DMS 273 (cell line): ENCODE data around the gene BMERB1.
"Not testable (repeated sequence)": the region's sequence is repeated elsewhere in the genome, so short reads cannot be mapped to it uniquely, and the experiment has no call there.

Source experiments
- DNase-seq: peaks from one replicate; lab custom pipeline; 2025; ENCODE audit not compliant: unreplicated experiment; lab: John Stamatoyannopoulos, UW

Gene BMERB1

GRCh38 chr16:15459791-15460190, 25.4 kb downstream of the BMERB1 start:
- DNase-seq, result no peak

GRCh38 chr16:15460601-15461000, 26.2 kb downstream of the BMERB1 start:
- DNase-seq, result no peak

GRCh38 chr16:15461376-15461775, 27.0 kb downstream of the BMERB1 start:
- no peak for DNase-seq

GRCh38 chr16:15464401-15465186, 30.2 kb downstream of the BMERB1 start:
- no peak for DNase-seq

- DNase-seq, result no peak
Observed at GRCh38 chr16:15466131-15466530, 31.7 kb downstream of the BMERB1 start.

- peak; percentile 44 for DNase-seq
Observed at GRCh38 chr16:15466886-15467781, 32.7 kb downstream of the BMERB1 start.

- not testable (repeated sequence) for DNase-seq
Observed at GRCh38 chr16:15476971-15477370, 42.6 kb downstream of the BMERB1 start.

- DNase-seq, result no peak
Observed at GRCh38 chr16:15477802-15478201, 43.4 kb downstream of the BMERB1 start.

GRCh38 chr16:15482068-15482747, 47.8 kb downstream of the BMERB1 start:
- DNase-seq, result peak; percentile 95

- DNase-seq, result no peak
Observed at GRCh38 chr16:15482748-15483298, 48.4 kb downstream of the BMERB1 start.

- DNase-seq, result peak; percentile 68
Observed at GRCh38 chr16:15483857-15484256, 49.5 kb downstream of the BMERB1 start.

- peak; percentile 47 for DNase-seq
Observed at GRCh38 chr16:15484662-15485061, 50.3 kb downstream of the BMERB1 start.

- no peak for DNase-seq
Observed at GRCh38 chr16:15485175-15485574, 50.8 kb downstream of the BMERB1 start.

- no peak for DNase-seq
Observed at GRCh38 chr16:15486661-15487060, 52.3 kb downstream of the BMERB1 start.

- peak; percentile 77 for DNase-seq
Observed at GRCh38 chr16:15487336-15488284, 53.2 kb downstream of the BMERB1 start.

- no peak for DNase-seq
Observed at GRCh38 chr16:15489016-15489415, 54.6 kb downstream of the BMERB1 start.

GRCh38 chr16:15490123-15490711, 55.8 kb downstream of the BMERB1 start:
- no peak for DNase-seq

GRCh38 chr16:15491411-15491810, 57.0 kb downstream of the BMERB1 start:
- DNase-seq, result no peak

GRCh38 chr16:15492091-15492740, 57.8 kb downstream of the BMERB1 start:
- DNase-seq, result no peak
